ENCODE results near the gene PRPF8.

- TF ChIP-seq CTCF (conservative IDR thresholded peaks at IDR 0.05; ENCODE audit: low read depth, low read length) (no peak), EZH2 (IDR thresholded peaks at IDR 0.05; ENCODE audit: low read length, unreplicated experiment) (no peak), EZH2phosphoT487 (IDR thresholded peaks at IDR 0.05; ENCODE audit: borderline replicate concordance, low read length) (no peak)
These were observed 67.0 kb downstream of the PRPF8 start for GRCh38 chr17:1617620-1618174.

All from PC-3 (cell line).